Measurements from ENCODE around the gene ERVFRD-1. TPM values are rescaled to one million over a fixed set of nuclear protein-coding genes. Genes with fewer than 3 reads are reported as not detected.
A peak's percentile ranks its signal among the peaks of the same experiment; 100 is the strongest.

The ERVFRD-1 gene
- total RNA-seq, 1 experiment from 2014 or later, result not detected

DNA sequence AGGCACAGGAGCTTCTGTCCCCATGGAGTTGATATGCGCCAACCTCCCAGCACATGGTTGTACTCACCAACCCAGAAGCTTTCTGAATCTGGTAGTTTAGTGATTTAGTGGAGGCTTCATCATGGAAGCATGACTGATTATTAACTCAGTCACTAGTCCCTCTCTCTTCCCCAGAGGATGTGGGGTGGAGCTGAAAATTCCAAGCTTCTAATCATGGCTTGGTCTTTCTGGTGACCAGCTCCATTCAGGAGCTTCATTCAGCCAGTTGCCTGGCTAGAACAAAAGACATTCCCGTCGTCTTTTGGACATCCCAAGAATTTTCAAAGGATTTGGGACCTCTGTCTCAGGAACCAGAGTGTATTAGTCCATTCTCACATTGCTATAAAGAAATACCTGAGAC, 31.2 kb downstream of the ERVFRD-1 start (continued):
- TF ChIP-seq, protein P1, sequence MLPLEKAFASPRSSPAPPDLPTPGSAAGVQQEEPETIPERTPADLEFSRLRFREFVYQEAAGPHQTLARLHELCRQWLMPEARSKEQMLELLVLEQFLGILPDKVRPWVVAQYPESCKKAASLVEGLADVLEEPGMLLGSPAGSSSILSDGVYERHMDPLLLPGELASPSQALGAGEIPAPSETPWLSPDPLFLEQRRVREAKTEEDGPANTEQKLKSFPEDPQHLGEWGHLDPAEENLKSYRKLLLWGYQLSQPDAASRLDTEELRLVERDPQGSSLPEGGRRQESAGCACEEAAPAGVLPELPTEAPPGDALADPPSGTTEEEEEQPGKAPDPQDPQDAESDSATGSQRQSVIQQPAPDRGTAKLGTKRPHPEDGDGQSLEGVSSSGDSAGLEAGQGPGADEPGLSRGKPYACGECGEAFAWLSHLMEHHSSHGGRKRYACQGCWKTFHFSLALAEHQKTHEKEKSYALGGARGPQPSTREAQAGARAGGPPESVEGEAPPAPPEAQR (CRISPR knock-in tag; IDR thresholded peaks at IDR 0.05), result no peak
- TF ChIP-seq, protein P2, sequence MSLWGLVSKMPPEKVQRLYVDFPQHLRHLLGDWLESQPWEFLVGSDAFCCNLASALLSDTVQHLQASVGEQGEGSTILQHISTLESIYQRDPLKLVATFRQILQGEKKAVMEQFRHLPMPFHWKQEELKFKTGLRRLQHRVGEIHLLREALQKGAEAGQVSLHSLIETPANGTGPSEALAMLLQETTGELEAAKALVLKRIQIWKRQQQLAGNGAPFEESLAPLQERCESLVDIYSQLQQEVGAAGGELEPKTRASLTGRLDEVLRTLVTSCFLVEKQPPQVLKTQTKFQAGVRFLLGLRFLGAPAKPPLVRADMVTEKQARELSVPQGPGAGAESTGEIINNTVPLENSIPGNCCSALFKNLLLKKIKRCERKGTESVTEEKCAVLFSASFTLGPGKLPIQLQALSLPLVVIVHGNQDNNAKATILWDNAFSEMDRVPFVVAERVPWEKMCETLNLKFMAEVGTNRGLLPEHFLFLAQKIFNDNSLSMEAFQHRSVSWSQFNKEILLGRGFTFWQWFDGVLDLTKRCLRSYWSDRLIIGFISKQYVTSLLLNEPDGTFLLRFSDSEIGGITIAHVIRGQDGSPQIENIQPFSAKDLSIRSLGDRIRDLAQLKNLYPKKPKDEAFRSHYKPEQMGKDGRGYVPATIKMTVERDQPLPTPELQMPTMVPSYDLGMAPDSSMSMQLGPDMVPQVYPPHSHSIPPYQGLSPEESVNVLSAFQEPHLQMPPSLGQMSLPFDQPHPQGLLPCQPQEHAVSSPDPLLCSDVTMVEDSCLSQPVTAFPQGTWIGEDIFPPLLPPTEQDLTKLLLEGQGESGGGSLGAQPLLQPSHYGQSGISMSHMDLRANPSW (CRISPR knock-in tag; conservative IDR thresholded peaks at IDR 0.05; ENCODE audit: low read depth), result no peak

DNA sequence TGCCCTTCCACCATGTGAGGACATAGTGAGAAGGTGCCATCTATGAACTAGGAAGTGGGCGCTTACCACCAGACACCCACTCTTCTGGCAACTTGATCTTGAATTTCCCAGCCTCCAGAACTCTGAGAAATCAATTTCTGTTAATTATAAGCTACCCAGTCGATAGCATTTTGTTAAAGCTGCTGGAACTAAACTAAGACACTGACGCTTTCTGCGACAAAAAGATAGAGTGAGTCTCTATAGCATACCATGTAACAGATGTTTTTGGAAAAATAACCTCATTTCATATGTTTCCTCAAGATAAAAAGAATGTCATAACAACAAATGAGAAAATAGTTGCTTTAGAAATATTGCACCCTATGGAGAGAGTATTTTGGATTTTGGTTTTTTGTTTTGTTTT, 33.3 kb downstream of the ERVFRD-1 start:
- ATAC-seq (no peak), DNase-seq (ENCODE audit: low spot score) (no peak)
- peaks cover 23% of the 10 kb centered on the region for H3K4me1 Mint-ChIP-seq
- no peak overlapping the region for H3K27ac Mint-ChIP-seq
- ChIA-PET CTCF (no interaction called here), POLR2A (no interaction called here)
- H3K27me3 Mint-ChIP-seq (ENCODE audit: low read depth), result no peaks in the 10 kb centered on the region
- no peak for TF ChIP-seq ETV6 (CRISPR knock-in tag; IDR thresholded peaks at IDR 0.05)
- TF ChIP-seq, protein P3, sequence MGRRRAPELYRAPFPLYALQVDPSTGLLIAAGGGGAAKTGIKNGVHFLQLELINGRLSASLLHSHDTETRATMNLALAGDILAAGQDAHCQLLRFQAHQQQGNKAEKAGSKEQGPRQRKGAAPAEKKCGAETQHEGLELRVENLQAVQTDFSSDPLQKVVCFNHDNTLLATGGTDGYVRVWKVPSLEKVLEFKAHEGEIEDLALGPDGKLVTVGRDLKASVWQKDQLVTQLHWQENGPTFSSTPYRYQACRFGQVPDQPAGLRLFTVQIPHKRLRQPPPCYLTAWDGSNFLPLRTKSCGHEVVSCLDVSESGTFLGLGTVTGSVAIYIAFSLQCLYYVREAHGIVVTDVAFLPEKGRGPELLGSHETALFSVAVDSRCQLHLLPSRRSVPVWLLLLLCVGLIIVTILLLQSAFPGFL (CRISPR knock-in tag; IDR thresholded peaks at IDR 0.05; ENCODE audit: borderline replicate concordance), result no peak
- no peak overlapping the region for H3K4me3 Mint-ChIP-seq
- H3K36me3 Mint-ChIP-seq, result no peaks in the 10 kb centered on the region
- H3K9me3 Mint-ChIP-seq, result no peaks in the 10 kb centered on the region; the same call in 1 of the 2 replicates

DNA sequence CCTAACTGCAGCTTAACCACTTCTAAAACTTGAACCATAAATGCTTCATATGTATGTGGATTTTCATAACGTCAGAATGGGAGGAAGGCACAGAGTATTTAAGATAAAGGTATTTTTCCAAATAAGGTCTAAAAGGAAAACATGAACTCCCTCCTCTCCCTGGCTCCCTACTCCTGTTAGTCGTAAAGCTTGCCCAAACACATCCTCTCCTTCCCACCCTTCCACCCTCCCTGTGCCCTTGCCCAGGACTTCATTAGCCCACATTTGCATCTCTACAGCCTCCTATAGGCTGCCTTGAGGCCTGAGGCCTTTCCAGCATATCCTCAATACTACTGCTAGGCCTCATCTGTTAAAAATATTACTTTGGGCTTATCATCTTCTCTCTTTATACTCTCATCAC, 35.0 kb downstream of the ERVFRD-1 start:
- DNase-seq (ENCODE audit: low spot score) (no peak), ATAC-seq (peak; percentile 97)
- ChIA-PET POLR2A (no interaction called here), CTCF (interaction anchor here (1.6 kb wide), 1 partner anchor 122 kb away, joined by 6 read pairs; no protein-coding TSS in a partner anchor)
- Mint-ChIP-seq H3K27me3 (ENCODE audit: low read depth) (no peaks in the 10 kb centered on the region), H3K4me3 (no peak overlapping the region), H3K27ac (peak overlapping the region; percentile 39; the same call in 1 of the 2 replicates), H3K4me1 (peaks cover 23% of the 10 kb centered on the region), H3K9me3 (no peaks in the 10 kb centered on the region; the same call in 1 of the 2 replicates), H3K36me3 (no peaks in the 10 kb centered on the region)
- TF ChIP-seq, protein P1 (CRISPR knock-in tag; IDR thresholded peaks at IDR 0.05), result no peak

DNA sequence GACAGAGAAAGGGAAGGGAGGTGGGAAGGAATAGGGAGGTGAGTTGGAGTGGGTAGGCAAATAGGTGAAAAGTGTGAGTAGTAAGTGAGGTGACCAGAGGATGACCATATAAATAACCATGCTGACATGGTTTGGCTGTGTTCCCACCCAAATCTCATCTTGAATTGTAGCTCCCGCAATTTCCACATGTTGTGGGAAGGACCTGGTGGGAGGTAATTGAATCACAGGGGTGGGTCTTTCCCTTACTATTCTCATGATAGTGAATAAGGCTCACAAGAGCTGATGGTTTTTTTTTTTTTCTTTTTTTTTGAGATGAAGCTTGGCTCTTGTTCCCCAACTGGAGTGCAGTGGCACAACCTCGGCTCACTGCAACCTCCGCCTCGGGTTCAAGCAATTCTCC, 39.4 kb downstream of the ERVFRD-1 start:
- ATAC-seq (no peak), DNase-seq (ENCODE audit: low spot score) (no peak)
- ChIA-PET CTCF (no interaction called here), POLR2A (interaction anchor here (0.6 to 0.7 kb wide), 2 partner anchors 101 to 483 kb away, joined by 3 read pairs; no protein-coding TSS in a partner anchor)
- Mint-ChIP-seq H3K4me3 (no peak overlapping the region), H3K9me3 (no peaks in the 10 kb centered on the region), H3K36me3 (no peaks in the 10 kb centered on the region), H3K27me3 (ENCODE audit: low read depth) (no peaks in the 10 kb centered on the region), H3K4me1 (peaks cover 23% of the 10 kb centered on the region), H3K27ac (no peak overlapping the region)
- no peak for TF ChIP-seq GRHL2 (CRISPR knock-in tag; IDR thresholded peaks at IDR 0.05; ENCODE audit: insufficient replicate concordance, severe bottlenecking)
- TF ChIP-seq, protein P4, sequence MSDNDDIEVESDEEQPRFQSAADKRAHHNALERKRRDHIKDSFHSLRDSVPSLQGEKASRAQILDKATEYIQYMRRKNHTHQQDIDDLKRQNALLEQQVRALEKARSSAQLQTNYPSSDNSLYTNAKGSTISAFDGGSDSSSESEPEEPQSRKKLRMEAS (CRISPR knock-in tag; IDR thresholded peaks at IDR 0.05), result no peak
- TF ChIP-seq, protein P5, sequence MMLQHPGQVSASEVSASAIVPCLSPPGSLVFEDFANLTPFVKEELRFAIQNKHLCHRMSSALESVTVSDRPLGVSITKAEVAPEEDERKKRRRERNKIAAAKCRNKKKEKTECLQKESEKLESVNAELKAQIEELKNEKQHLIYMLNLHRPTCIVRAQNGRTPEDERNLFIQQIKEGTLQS (CRISPR knock-in tag; conservative IDR thresholded peaks at IDR 0.05), result no peak
- TF ChIP-seq NR3C1 (CRISPR knock-in tag; conservative IDR thresholded peaks at IDR 0.05; ENCODE audit: low read depth), result no peak
- TF ChIP-seq, protein P6, sequence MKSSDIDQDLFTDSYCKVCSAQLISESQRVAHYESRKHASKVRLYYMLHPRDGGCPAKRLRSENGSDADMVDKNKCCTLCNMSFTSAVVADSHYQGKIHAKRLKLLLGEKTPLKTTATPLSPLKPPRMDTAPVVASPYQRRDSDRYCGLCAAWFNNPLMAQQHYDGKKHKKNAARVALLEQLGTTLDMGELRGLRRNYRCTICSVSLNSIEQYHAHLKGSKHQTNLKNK (CRISPR knock-in tag; IDR thresholded peaks at IDR 0.05), result no peak
- no peak for TF ChIP-seq ZNF232 (CRISPR knock-in tag; IDR thresholded peaks at IDR 0.05)

Data from WTC11 (cell line).